Spleen (tissue), 13 donors: ENCODE results near the gene HOXB6. TPM values are rescaled to one million over a fixed set of nuclear protein-coding genes. Genes with fewer than 3 reads are reported as not detected.

Experiments
- DNase-seq: peaks from one replicate; pipeline ENCODE4 v3.0.0-alpha.2; 2020
- H3K27ac ChIP-seq, 8 donors: fragments of 200-600 bp; sonication (generic) in 7 of 8; 1 replicate in 4 of 8; 2 replicates in 4 of 8; pipeline versions ENCODE4 v1.5.0 to v1.8.0; 2016 to 2021; ENCODE audit warnings: inconsistent platforms in 4 of 8, mild to moderate bottlenecking in 4 of 8, moderate library complexity in 1 of 8
- H3K27me3 ChIP-seq, 7 donors: fragments of 200-600 bp; sonication (generic) in 6 of 7; replicated peaks in 1 of 7; 1 replicate in 4 of 7; 2 replicates in 3 of 7; pipeline versions ENCODE4 v1.5.0 to v1.8.0; 2016 to 2021; ENCODE audit warnings: inconsistent platforms in 3 of 7, mild to moderate bottlenecking in 1 of 7
- H3K36me3 ChIP-seq, 6 donors: fragments of 200-600 bp; sonication (generic) in 5 of 6; 1 replicate in 4 of 6; 2 replicates in 2 of 6; pipeline versions ENCODE4 v1.5.0 to v1.8.0; 2016 to 2021; ENCODE audit warnings: inconsistent platforms in 2 of 6
- H3K4me1 ChIP-seq, 6 donors: fragments of 200-600 bp; sonication (generic) in 5 of 6; 1 replicate in 3 of 6; 2 replicates in 3 of 6; pipeline versions ENCODE4 v1.5.0 to v1.8.0; 2016 to 2021; ENCODE audit warnings: inconsistent platforms in 3 of 6
- H3K4me3 ChIP-seq, 8 donors: fragments of 200-600 bp; sonication (generic) in 7 of 8; 1 replicate in 4 of 8; 2 replicates in 4 of 8; pipeline versions ENCODE4 v1.5.0 to v1.8.0; 2016 to 2021; ENCODE audit warnings: inconsistent platforms in 4 of 8, mild to moderate bottlenecking in 4 of 8, moderate library complexity in 2 of 8
- H3K9me3 ChIP-seq, 8 donors: fragments of 200-600 bp; sonication (generic) in 7 of 8; 1 replicate in 4 of 8; 2 replicates in 4 of 8; pipeline versions ENCODE4 v1.5.0 to v1.8.0; 2016 to 2021; ENCODE audit warnings: inconsistent platforms in 4 of 8
- CTCF ChIP-seq, 11 experiments: fragments of 200-600 bp in 7 of 11; fragments of 450-650 bp in 4 of 11; sonication (generic) in 4 of 11; IDR thresholded peaks in 8 of 11; conservative IDR thresholded peaks in 3 of 11; 1 replicate in 7 of 11; 2 replicates in 4 of 11; pipeline versions ENCODE4 v1.4.0 to v1.8.0; 2016 to 2021; ENCODE audit warnings: antibody characterized with exemption in 11 of 11, inconsistent platforms in 4 of 11, mild to moderate bottlenecking in 1 of 11
- POLR2A ChIP-seq, 3 donors: fragments of 450-650 bp; IDR thresholded peaks; one replicate each; pipeline ENCODE4 v1.5.1; 2017; ENCODE audit warnings: antibody characterized with exemption in 3 of 3, mild to moderate bottlenecking in 1 of 3
- POLR2AphosphoS5 ChIP-seq, 3 donors: sonication (generic); formaldehyde crosslinking; IDR thresholded peaks; one replicate each; pipeline ENCODE4 v1.5.1; 2017; ENCODE audit warnings: antibody characterized with exemption in 3 of 3
- WGBS, 5 donors: extraction: QIAGEN DNeasy Blood & Tissue Kit in 3 of 5; methylation state at CpG; one replicate each; pipeline versions ENCODE4 v1.1.5 to v1.1.7; 2013 to 2018; 5-methylcytosine and 5-hydroxymethylcytosine counted together
- intact Hi-C: fragments of 100-400 bp; cut with DNase I; formaldehyde crosslinking; loops from one replicate; pipeline ENCODE4 v1.15.0; 2023; ENCODE audit warnings: low total_unique reads
- long read RNA-seq, 2 donors: transcript quantifications; one replicate each; lab custom pipeline, GENCODE V29; 2026
- polyA plus RNA-seq, 3 donors: library from polyadenylated mRNA; stranded (reverse); fragments of 200-250 nt; gene quantifications; one replicate each; pipeline ENCODE4 v1.2.1, GENCODE V29; 2013
- total RNA-seq, 7 donors: library from RNA; depleted of rRNA in 3 of 7; stranded (reverse); fragments of >200 nt in 3 of 7; fragmentation: NEBNext Ultra II Directional in 4 of 7; extraction: Animal tissue kit (Norgen Biotek cat#: 25700) in 4 of 7; gene quantifications; one replicate each; pipeline versions ENCODE4 v1.1.0 to v1.2.1, GENCODE V29; 2016 to 2021
- donor health status: healthy with polysubstance abuse.
- donor health status: DM: no; HTN: no; CAD: no; lungs with moderate emphysema.
- donor health status: DM: no; HTN: no; CAD: no.
- donor health status: Bipolar disorder and iron deficiency.
- donor health status: healthy.
- donor health status: DM: no; HTN: no; CAD: no.
- donor health status: DM: yes; HTN: yes; CAD: no.

Gene HOXB6
- total RNA-seq (1 to 10 TPM; 1.2 to 4.5 (median 3.3) TPM), polyA plus RNA-seq (1 to 10 TPM; 1.7 to 3.4 (median 2.1) TPM)
- long read RNA-seq, donor 1: 0 reads
- long read RNA-seq, donor 2, partial matches to known transcripts: 0 of 1 reads
- long read RNA-seq, donor 2, other reads (novel, unspliced or antisense): 0 of 1 reads

GRCh38 chr17:48604770-48605329 lies at the start of gene HOXB6:
TSS of gene HOXB6 (minus strand) at chr17:48604986. CDS start at chr17:48598150, 6,836 bp downstream.
- intact Hi-C loops: no loop called here
- 39 to 47% (median 43%) methylated on average over 16 of the region's 16 CpGs for WGBS, 5 donors
- no peaks in the 10 kb centered on the region for H3K9me3 ChIP-seq
- no peak for TF ChIP-seq CTCF (IDR thresholded peaks at IDR 0.05 in 8 of 11, conservative IDR thresholded peaks at IDR 0.05 in 3 of 11)
- no peak for TF ChIP-seq POLR2A (IDR thresholded peaks at IDR 0.05)
- TF ChIP-seq POLR2AphosphoS5 (IDR thresholded peaks at IDR 0.05): no peak
- peaks cover 0 to 100% (median 71%) of the 10 kb centered on the region in 7 donors for H3K27me3 ChIP-seq
- DNase-seq: no peak
- H3K36me3 ChIP-seq: no peaks in the 10 kb centered on the region
- peak within 1 kb of the TSS in 5 of 8 donors; percentile 19 to 62 (median 26) for H3K4me3 ChIP-seq
- H3K27ac ChIP-seq: peak within 1 kb of the TSS in 4 of 8 donors; percentile 32 to 60 (median 55)
- H3K4me1 ChIP-seq: peaks cover 7 to 41% (median 15%) of the 10 kb centered on the region in 6 donors

GRCh38 chr17:48649741-48650140 lies 45.0 kb upstream of the HOXB6 start:
- Histone ChIP-seq H3K4me1 (peaks cover 5 to 28% (median 20%) of the 10 kb centered on the region in 6 donors), H3K4me3 (no peak overlapping the region), H3K27me3 (peaks cover 3 to 74% (median 37%) of the 10 kb centered on the region in 7 donors), H3K27ac (no peak overlapping the region), H3K36me3 (no peaks in the 10 kb centered on the region), H3K9me3 (no peaks in the 10 kb centered on the region)
- intact Hi-C loops: no loop called here
- TF ChIP-seq CTCF (IDR thresholded peaks at IDR 0.05 in 8 of 11, conservative IDR thresholded peaks at IDR 0.05 in 3 of 11) (no peak), POLR2A (IDR thresholded peaks at IDR 0.05) (no peak), POLR2AphosphoS5 (IDR thresholded peaks at IDR 0.05) (no peak)
- no peak for DNase-seq
- 72 to 89% (median 83%) methylated on average over 1 of the region's 1 CpG for WGBS, 5 donors

- WGBS, 5 donors: 62 to 80% (median 69%) methylated on average over 1 of the region's 1 CpG
- Histone ChIP-seq H3K4me3 (peak overlapping the region in 5 of 8 donors; percentile 27 to 72 (median 49)), H3K27me3 (peaks cover 5 to 83% (median 53%) of the 10 kb centered on the region in 7 donors), H3K4me1 (peaks cover 5 to 28% (median 20%) of the 10 kb centered on the region in 6 donors), H3K27ac (no peak overlapping the region), H3K36me3 (no peaks in the 10 kb centered on the region), H3K9me3 (no peaks in the 10 kb centered on the region)
- intact Hi-C loops: no loop called here
- no peak for TF ChIP-seq POLR2A (IDR thresholded peaks at IDR 0.05)
- DNase-seq: no peak
Observed at GRCh38 chr17:48647963-48648245, 43.1 kb upstream of the HOXB6 start.

- intact Hi-C loops: no loop called here
- no peak for TF ChIP-seq POLR2AphosphoS5 (IDR thresholded peaks at IDR 0.05)
- TF ChIP-seq POLR2A (IDR thresholded peaks at IDR 0.05): no peak
- TF ChIP-seq CTCF (IDR thresholded peaks at IDR 0.05 in 8 of 11, conservative IDR thresholded peaks at IDR 0.05 in 3 of 11): no peak
- Histone ChIP-seq H3K27ac (peak overlapping the region in 3 of 8 donors; percentile 22 to 53 (median 47)), H3K27me3 (peaks cover 10 to 89% (median 59%) of the 10 kb centered on the region in 7 donors), H3K9me3 (no peaks in the 10 kb centered on the region), H3K4me3 (peak overlapping the region; percentile 27 to 72 (median 48)), H3K36me3 (no peaks in the 10 kb centered on the region), H3K4me1 (peaks cover 5 to 33% (median 24%) of the 10 kb centered on the region in 6 donors)
- DNase-seq: no peak
- 1 to 3% (median 2%) methylated on average over 26 to 30 of the region's 30 CpGs for WGBS, 5 donors
Observed at GRCh38 chr17:48647103-48647962, 42.5 kb upstream of the HOXB6 start.
